GM18526 (cell line): ENCODE data around the gene C5orf46.

ENCODE experiments used
- POLR2A ChIP-seq: IDR thresholded peaks from 3 replicates; pipeline ENCODE4 v1.6.1; 2011; ENCODE audit not compliant: insufficient read length; ENCODE audit errors: extremely low read depth

C5orf46 gene

GRCh38 chr5:147904110-147904509 lies 2.2 kb downstream of the C5orf46 start:
- TF ChIP-seq POLR2A, result no peak

- no peak for TF ChIP-seq POLR2A
Measured at GRCh38 chr5:147902609-147903115, 3.7 kb downstream of the C5orf46 start.

- TF ChIP-seq POLR2A, result no peak
Measured at GRCh38 chr5:147901599-147902039, 4.7 kb downstream of the C5orf46 start.

GRCh38 chr5:147898875-147899401 lies 7.4 kb downstream of the C5orf46 start:
- TF ChIP-seq POLR2A, result no peak

- TF ChIP-seq POLR2A, result no peak
Measured at GRCh38 chr5:147895864-147896263, 10.5 kb downstream of the C5orf46 start.

DNA sequence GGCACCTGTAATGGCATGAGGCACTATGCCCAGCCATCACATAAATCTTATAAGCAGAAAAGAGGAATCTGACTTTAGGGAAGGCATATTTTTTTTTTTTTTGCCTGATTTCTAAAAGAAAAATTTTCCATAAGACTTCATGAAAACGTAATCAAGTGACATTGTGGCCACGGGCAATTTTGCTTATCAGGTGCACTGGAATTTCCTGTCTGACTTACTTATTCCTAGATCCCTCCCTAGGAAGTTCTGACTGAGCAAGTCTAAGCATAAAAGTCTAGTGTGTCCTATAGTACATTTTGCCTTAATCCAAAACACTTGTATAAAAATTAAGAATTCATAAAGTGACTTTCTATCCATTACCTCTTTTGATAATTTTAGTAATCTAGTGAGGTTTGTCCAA lies 12.5 kb downstream of the C5orf46 start:
- TF ChIP-seq POLR2A, result no peak

DNA sequence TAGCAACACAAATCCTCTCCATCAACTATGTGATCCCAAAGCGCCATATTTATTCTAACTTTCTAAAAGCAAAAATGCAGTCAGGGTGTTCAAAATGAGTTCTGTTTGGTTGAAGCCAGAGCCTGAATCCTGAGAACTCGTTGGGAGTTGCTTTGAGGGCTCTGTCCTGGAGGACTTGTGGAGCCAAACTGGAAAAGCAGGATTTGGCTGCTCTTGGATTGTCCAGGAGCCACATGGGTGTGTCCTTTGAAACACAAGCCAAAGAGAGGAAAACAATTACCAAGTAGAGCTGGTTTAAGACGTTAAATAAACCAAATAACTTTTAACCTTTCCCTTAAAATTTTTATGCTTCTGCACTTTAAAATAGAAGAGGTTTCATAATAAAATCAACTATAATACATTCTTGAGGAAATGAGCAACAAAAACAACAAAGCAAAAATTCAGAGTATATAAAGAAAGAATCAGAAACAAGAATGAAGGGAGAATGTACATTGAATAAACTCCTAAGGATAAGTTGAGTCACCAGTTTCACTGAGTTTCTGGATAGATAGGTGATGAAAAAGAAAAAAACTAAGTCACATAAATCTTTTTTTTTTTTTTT lies 13.5 kb downstream of the C5orf46 start:
- TF ChIP-seq POLR2A, result no peak

- no peak for TF ChIP-seq POLR2A
Measured at GRCh38 chr5:147887930-147888329, 18.4 kb downstream of the C5orf46 start.

GRCh38 chr5:147887026-147887627 lies 19.2 kb downstream of the C5orf46 start:
- no peak for TF ChIP-seq POLR2A

- no peak for TF ChIP-seq POLR2A
Measured at GRCh38 chr5:147882586-147883313, 23.6 kb downstream of the C5orf46 start.

DNA sequence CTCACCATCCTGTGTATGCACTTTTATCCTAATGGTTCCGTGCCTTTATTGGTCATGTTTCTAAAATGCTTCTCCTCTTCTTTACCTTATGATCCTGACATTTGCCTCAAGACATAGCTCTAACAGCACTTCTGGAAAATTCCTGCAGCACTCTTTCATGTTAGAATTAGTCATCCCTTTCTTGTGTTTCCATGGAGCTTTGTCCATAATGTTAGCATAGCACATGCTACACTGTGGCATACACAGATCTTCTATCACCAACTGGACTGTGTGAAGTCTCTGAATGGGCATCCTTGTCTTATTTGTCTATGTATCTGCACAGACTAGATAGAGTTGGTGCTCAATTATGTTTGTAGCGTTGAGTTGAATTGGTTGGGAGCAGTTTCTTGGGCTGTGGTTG lies 25.9 kb downstream of the C5orf46 start:
- TF ChIP-seq POLR2A, result no peak

- no peak for TF ChIP-seq POLR2A
Measured at GRCh38 chr5:147879784-147880183, 26.6 kb downstream of the C5orf46 start.

- TF ChIP-seq POLR2A, result no peak
Measured at GRCh38 chr5:147878066-147878759, 28.1 kb downstream of the C5orf46 start, which contains the start of gene SCGB3A2. TSS of gene SCGB3A2 (plus strand) at chr5:147878711. CDS start at chr5:147878804, 93 bp downstream.

DNA sequence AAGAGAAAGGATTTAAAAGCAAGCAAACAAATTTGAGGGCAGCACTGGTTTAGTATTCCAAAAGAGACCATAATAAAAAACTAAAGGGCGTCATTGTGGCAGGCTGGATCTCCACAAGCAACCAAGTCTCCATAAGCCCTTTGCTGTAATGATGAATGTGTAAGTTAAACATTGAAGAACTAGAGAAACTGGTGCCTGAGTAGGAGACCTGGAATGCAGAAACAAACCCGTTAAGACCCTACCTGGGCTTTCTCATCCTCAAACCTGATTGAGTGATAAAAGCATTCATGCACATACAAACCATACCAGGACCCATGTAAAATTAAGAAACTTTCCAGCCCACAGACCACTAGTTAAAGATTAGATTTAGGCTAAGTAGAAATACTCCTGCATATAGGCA lies 29.7 kb downstream of the C5orf46 start:
- TF ChIP-seq POLR2A, result no peak

DNA sequence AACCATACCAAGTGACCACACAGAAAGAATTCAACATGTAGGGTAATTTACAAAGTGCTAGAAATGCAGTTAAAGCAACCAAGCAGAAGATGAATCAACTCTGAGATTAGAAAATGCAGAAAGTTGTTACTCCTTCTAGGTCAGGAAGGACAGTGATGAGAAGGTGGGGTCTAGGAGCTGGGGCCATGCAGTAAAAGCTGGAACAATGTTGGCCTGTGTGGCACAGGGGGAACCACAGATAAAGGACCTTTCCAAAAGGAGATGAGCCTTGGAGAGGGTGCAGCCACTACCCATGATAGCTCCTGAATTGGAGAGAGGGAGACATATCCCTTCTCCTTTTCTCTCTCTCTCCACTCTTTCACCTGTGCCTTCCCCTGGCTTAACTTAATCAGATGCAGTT lies 30.2 kb downstream of the C5orf46 start:
- no peak for TF ChIP-seq POLR2A
